Ectodermal cell (in vitro differentiated cells): ENCODE data around the gene RAB11FIP3.
"Not testable (repeated sequence)": the region's sequence is repeated elsewhere in the genome, so short reads cannot be mapped to it uniquely, and the experiment has no call there.

Experiments used
- H3K27ac ChIP-seq: 2 replicates; pipeline ENCODE4 v1.7.0; 2013; ENCODE audit warnings: mild to moderate bottlenecking, low read depth, low read length; ENCODE audit not compliant: insufficient read depth, poor library complexity, severe bottlenecking
- H3K27me3 ChIP-seq: 2 replicates; pipeline ENCODE4 v1.7.0; 2013; ENCODE audit warnings: mild to moderate bottlenecking, low read length; ENCODE audit not compliant: insufficient read depth, control insufficient read depth, poor library complexity, severe bottlenecking
- H3K36me3 ChIP-seq: one replicate; pipeline ENCODE4 v1.7.0; 2013; ENCODE audit warnings: low read length; ENCODE audit not compliant: control insufficient read depth, insufficient read depth
- H3K4me1 ChIP-seq: one replicate; pipeline ENCODE4 v1.7.0; 2013; ENCODE audit warnings: low read length; ENCODE audit not compliant: control insufficient read depth, insufficient read depth
- H3K4me3 ChIP-seq: 2 replicates; pipeline ENCODE4 v1.7.0; 2013; ENCODE audit warnings: low read depth, low read length, control low read depth; ENCODE audit not compliant: insufficient read depth
- H3K9me3 ChIP-seq: 2 replicates; pipeline ENCODE4 v1.7.0; 2013; ENCODE audit warnings: mild to moderate bottlenecking, low read length, moderate library complexity; ENCODE audit not compliant: control insufficient read depth
- WGBS, 2 experiments: methylation state at CpG; one replicate each; pipeline ENCODE4 v1.1.7; 2013; ENCODE audit warnings: missing lambda C conversion rate in 2 of 2; 5-methylcytosine and 5-hydroxymethylcytosine counted together

RAB11FIP3 gene

GRCh38 chr16:477301-478157 is 52.1 kb downstream of the RAB11FIP3 start:
- H3K27ac ChIP-seq, result no peak overlapping the region
- WGBS, 2 experiments, result 93 to 94% methylated on average over 23 of the region's 23 CpGs
- H3K4me3 ChIP-seq, result no peak overlapping the region
- H3K36me3 ChIP-seq, result no peaks in the 10 kb centered on the region
- no peaks in the 10 kb centered on the region for H3K27me3 ChIP-seq
- peaks cover 11% of the 10 kb centered on the region for H3K4me1 ChIP-seq
- no peaks in the 10 kb centered on the region for H3K9me3 ChIP-seq

GRCh38 chr16:478287-478686 is 52.8 kb downstream of the RAB11FIP3 start:
- H3K36me3 ChIP-seq, H3K4me3 ChIP-seq, H3K27ac ChIP-seq, H3K9me3 ChIP-seq, H3K27me3 ChIP-seq: not testable (repeated sequence)
- 96 to 97% methylated on average over 10 of the region's 10 CpGs for WGBS, 2 experiments
- peaks cover 17% of the 10 kb centered on the region for H3K4me1 ChIP-seq

- Histone ChIP-seq H3K4me3 (no peak overlapping the region), H3K36me3 (no peaks in the 10 kb centered on the region), H3K4me1 (peaks cover 25% of the 10 kb centered on the region), H3K27ac (peak overlapping the region; percentile 93), H3K9me3 (no peaks in the 10 kb centered on the region), H3K27me3 (no peaks in the 10 kb centered on the region)
- 91 to 92% methylated on average over 31 of the region's 31 CpGs for WGBS, 2 experiments
Observed at GRCh38 chr16:482468-483185, 57.2 kb downstream of the RAB11FIP3 start.

- Histone ChIP-seq H3K4me1 (peaks cover 25% of the 10 kb centered on the region), H3K4me3 (no peak overlapping the region), H3K9me3 (no peaks in the 10 kb centered on the region), H3K27me3 (no peaks in the 10 kb centered on the region), H3K27ac (peak overlapping the region; percentile 93), H3K36me3 (no peaks in the 10 kb centered on the region)
- WGBS, 2 experiments, result 21 to 25% methylated on average over 14 of the region's 14 CpGs
Observed at GRCh38 chr16:483341-484075, 58.1 kb downstream of the RAB11FIP3 start.

GRCh38 chr16:489606-490005 is 64.2 kb downstream of the RAB11FIP3 start:
- Histone ChIP-seq H3K27ac (no peak overlapping the region), H3K36me3 (no peaks in the 10 kb centered on the region), H3K27me3 (no peaks in the 10 kb centered on the region), H3K4me3 (no peak overlapping the region), H3K4me1 (peaks cover 18% of the 10 kb centered on the region), H3K9me3 (no peaks in the 10 kb centered on the region)
- WGBS, 2 experiments, result 93 to 94% methylated on average over 16 of the region's 16 CpGs

- Histone ChIP-seq H3K4me1 (peaks cover 13% of the 10 kb centered on the region), H3K36me3 (no peaks in the 10 kb centered on the region), H3K9me3 (no peaks in the 10 kb centered on the region), H3K27me3 (no peaks in the 10 kb centered on the region), H3K27ac (no peak overlapping the region), H3K4me3 (no peak overlapping the region)
- 82 to 84% methylated on average over 10 of the region's 10 CpGs for WGBS, 2 experiments
Observed at GRCh38 chr16:490768-491167, 65.3 kb downstream of the RAB11FIP3 start.

- 53 to 58% methylated on average over 19 of the region's 19 CpGs for WGBS, 2 experiments
- no peak overlapping the region for H3K4me3 ChIP-seq
- H3K36me3 ChIP-seq, result no peaks in the 10 kb centered on the region
- peaks cover 13% of the 10 kb centered on the region for H3K4me1 ChIP-seq
- H3K27ac ChIP-seq, result no peak overlapping the region
- no peaks in the 10 kb centered on the region for H3K9me3 ChIP-seq
- no peaks in the 10 kb centered on the region for H3K27me3 ChIP-seq
Observed at GRCh38 chr16:491220-491919, 65.9 kb downstream of the RAB11FIP3 start.

GRCh38 chr16:492211-492875 is 66.9 kb downstream of the RAB11FIP3 start:
- Histone ChIP-seq H3K9me3 (no peaks in the 10 kb centered on the region), H3K27ac (no peak overlapping the region), H3K4me3 (no peak overlapping the region), H3K27me3 (no peaks in the 10 kb centered on the region), H3K4me1 (peaks cover 13% of the 10 kb centered on the region), H3K36me3 (no peaks in the 10 kb centered on the region)
- WGBS, 2 experiments, result 93 to 96% methylated on average over 30 of the region's 30 CpGs

GRCh38 chr16:494676-495075 is 69.2 kb downstream of the RAB11FIP3 start:
- not testable (repeated sequence) for H3K27ac ChIP-seq, H3K36me3 ChIP-seq, H3K9me3 ChIP-seq, H3K27me3 ChIP-seq, H3K4me3 ChIP-seq
- H3K4me1 ChIP-seq, result peaks cover 13% of the 10 kb centered on the region
- 90 to 92% methylated on average over 15 of the region's 15 CpGs for WGBS, 2 experiments
